ENCODE results near the gene CCDC13.

CCDC13 gene

DNA sequence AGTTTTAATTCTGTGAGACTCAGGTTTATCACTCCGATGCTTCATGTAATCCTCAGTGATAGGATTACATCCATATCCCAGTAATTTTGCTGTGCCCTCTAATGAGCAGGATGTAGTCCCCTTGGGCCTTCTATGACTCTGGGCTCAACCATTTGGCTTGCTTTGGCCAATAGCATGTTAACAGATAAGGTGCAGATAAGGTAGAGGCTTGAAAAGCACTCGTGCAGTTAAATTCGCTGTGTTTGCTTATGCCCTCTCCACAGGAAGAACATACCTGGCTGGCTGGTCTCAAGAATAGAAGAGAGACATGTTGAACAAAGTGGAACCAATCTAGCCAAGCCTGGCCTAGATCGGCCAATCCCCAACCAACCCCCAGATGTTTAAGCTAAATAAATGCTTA lies 20.1 kb downstream of the CCDC13 start:
- no peak for DNase-seq (ENCODE audit: low spot score)

DNA sequence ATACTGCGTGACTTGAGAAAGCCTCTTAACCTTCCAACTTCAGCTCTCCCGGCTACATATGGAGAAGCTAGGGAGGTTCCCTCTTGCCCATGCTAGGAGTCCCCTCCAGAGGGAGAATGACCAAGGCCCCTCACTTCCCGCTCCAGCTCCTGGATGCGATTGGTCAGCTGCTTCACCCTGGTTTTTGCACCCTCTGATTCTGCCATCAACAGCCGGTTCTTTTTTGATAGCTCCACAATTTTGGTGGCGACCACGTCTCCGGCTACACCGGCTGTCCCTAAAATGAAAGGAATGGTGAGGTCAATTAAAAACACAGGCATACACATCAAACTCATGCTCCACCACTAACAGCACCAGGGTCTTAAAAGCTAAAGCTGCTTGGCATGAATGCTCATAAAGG lies 20.6 kb downstream of the CCDC13 start:
- DNase-seq (ENCODE audit: low spot score), result no peak

DNA sequence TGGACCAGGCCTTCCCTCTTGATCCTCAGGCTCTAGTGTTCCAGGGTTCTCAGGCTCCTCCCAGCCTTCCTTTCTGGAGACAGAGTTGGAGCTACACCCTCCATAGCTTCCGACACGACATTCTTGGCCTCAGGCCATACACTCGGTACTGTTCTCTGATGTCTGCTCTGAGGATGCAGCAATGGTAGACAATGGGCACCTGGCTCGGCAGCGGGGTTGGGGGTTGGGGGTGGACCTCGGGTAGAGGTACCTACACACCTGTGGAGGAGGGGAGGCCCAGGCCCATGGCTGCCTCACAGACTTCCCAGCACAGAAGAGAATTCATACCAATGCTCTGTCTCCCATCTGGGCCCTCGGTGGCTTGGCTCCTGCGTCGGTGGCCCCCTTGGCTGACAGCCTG lies 21.4 kb downstream of the CCDC13 start:
- no peak for DNase-seq (ENCODE audit: low spot score)

DNA sequence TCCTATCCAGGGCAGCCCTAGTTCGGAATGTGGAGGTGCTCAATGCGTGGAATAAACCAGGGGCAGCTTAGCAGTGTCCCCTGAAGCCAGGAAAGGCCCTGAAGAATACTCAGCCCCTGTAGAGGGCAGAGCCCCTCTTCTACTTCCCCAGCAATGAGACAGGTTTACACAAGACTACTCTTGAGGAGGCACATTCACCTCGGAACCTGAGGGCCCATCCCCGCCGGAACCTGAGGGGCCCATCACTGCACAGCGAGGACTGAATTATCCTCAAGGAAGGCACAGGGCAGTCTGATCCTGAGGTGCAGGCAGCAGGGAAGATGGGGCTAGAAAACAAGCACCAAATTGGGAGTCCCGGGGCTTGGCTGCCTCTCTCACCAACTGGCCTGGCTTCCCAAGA lies 22.2 kb downstream of the CCDC13 start:
- no peak for DNase-seq (ENCODE audit: low spot score)

DNA sequence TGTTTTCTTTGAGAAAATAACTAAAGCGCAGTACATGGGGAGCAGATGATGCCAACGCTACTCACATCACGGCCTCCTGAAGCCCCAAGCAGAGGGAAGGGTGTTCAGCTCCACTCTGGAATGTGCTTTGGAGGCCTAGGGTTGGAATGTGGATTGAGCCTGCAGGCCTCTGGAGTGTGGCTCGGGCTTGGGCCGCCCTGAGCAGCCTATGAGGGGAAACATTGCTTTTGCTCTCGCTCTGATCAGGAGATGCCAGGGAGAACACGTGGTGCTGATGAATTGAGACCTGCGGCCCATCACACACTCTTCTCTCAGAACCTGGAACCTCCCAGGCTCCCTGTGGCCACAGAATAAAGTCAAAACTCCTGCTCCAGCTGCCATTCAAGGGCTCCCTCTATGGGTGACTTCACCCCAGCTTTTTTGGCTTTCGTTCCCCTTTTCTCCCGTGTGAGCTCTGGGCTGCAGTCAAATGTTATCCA lies 23.3 kb downstream of the CCDC13 start:
- peak; percentile 12 for DNase-seq (ENCODE audit: low spot score)

DNA sequence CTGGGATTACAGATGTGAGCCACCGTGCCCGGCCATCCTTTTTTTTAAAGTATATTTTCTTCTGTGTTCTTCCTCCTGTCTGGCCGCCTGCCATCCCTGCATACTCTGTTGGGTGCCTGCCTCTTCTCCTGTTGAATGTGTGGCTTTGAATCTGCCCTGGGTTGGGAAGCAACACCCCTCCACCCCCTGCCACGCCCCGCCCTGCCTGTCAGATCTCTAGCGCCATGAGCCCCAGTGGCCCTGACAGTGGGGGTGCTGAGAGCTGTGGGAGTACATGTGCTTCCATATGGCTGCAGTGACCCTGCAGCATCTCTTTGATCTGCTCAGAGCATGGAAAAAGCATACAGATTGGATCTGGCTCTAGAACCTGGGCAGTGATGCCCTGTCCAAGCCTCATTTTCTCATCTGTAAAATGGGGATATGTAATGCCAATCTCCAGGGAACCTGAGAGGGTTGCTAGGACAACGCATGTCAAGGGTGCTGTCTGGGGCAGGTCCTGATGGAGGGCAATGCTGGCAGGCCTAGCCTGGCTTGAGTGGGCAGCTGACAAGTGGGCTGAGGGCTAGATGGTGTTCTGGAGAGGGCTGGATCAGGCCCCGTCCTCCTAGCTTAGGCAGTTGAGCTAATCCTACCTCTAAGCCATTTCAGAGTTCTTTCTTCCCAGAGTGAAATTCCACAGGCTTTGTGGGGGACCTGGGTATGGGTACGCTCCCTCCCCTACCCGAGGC lies 23.9 kb downstream of the CCDC13 start:
- DNase-seq (ENCODE audit: low spot score), result no peak

DNA sequence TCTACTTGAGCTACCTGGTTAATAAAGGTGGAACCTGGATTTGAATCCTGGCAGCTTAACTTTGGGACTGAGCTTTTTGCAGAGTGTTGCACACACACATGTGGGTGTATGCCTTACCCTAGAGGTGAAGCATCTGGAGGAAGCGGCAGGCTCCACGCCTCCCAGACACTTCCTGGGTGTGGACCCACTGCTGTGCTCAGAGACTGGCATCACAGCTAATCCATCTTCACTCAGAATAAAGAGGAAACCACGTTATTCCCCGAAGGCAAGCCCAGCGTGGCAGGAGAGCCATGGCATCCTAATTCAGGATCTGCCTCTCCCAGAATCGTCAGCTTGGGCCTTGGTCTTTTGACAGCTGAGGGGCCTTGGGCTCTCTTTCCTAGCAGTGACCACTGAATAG lies 25.5 kb downstream of the CCDC13 start:
- DNase-seq (ENCODE audit: low spot score), result no peak

DNA sequence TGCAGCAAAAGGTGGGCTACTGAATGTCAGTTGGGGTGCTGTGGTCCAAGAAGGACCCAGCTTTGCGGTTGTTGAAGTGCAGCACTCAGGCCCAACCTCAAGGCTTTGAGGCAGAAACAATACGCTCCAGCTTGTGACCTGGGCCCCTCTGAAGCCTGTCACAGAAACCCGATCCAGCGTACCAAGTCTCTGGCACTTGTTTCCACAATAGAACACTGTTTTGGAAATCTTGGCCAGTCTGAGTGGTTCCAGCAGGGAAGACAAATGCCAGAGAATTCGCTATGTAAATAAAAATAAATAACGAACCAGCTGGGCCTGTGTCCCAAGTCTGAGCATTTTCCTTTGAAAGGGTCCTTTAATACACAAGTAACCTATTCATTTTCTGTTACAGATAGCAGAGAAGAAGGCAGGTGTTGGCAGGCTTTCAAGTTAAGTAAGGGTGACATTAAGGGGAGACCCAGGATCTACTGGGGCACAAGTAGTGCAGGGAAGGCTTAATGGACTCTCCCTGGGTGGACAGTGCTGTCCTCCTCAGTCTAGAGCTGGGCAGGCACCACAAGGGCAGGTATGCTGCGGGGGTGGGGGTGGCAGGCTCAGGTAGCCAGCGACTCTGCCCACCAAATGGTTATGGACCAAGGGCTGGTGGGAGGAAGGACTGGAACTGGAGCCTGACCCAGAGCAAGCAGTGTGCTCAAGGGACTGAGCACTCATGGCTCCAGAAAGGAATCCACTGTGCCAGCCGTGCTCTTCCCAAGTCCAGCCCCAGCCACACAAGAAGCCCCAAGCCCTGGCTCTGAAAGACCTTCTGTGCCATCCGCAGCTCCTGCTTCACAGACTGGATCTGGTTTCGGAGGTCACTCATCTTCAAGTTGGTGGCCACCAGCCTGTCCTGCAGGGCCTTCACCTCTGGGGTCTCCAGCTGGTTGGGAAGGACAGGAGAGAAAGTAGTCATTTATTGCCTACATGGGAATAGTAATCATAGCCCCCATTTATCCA lies 26.3 kb downstream of the CCDC13 start:
- no peak for DNase-seq (ENCODE audit: low spot score)

DNA sequence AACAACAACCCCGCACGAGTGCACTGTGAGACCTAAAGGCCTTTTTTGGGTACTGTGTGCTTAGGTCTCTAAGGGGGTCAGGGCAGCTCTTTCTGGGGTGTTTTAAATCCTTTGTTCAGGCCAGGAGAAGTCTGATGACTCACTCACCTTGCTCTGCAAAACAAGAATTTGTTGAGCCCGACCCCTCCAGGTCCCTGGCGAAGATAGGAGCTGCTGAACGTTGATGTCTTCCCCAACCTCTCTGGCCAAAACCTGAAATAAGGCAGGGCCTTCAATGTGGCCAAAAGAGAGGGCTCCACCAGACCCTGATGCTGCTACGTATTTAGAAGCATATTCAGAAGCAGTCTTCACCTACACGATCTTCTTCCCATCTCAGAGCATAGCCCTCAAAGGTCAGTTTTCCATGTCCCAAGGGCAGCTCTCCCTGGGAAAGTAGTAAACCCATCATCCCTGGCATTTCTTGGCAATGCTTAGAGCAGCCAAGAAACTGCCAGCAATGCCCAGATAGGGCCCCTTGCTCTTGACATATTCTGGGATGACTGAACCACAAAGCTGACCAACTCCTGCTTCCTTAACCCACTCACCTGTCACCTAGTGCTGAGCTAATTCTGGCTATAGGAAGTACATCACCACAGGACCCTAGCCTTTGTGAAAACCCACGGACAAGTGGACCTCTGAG lies 27.1 kb downstream of the CCDC13 start:
- DNase-seq (ENCODE audit: low spot score), result no peak

DNA sequence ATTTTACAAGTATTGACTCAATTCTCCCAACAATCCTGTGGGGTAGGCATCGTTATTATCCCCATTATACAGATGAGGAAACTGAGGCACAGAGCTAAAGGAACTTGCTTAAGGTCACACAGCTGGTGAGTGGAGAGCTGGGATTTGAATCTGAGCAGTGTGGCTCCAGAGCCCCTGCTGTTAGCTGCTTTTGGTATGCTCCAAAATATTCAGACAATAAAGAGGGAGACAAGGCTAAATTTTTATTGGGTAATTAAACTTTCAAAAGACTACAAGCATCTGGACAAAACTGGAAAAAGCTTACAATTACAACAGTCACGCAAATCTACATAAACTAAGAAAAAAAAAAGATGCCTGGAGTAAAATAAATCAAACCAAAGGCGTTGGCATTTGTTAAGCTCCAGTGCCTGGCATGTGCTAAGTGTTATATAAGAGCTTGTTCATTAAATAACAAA lies 27.7 kb downstream of the CCDC13 start:
- DNase-seq (ENCODE audit: low spot score), result no peak

DNA sequence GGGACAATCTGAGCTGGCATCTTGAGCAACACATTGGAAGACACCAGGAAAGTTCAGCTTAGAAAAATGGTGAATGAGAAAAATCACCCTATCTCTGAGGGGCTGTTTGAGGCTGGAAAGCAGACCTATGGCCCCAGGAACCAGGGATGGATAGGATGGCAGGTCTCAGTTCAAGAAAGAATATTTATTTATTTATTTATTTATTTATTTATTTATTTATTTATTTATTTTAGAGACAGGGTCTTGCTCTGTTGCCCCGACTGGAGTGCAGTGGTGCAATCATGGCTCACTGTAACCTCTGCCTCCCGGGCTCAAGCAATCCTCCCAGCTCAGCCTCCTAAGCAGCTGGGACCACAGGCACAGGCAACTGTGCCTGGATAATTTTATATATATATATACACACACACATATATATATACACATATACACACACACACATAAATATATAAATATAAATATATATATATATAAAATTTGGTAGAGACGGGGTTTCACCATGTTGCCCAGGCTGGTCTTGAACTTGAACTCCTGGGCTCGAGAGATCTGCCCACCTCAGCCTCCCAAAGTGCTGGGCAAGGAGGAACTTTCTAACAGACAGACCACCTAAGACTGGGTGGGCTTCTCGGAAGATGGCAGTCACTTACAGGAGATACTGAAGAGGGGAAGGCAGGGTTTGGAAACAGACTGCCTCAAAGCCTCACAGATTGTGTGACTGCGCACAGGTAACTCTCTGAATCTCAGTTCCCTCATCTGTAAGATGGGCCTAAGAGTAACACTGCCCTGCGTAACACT lies 29.7 kb downstream of the CCDC13 start:
- no peak for DNase-seq (ENCODE audit: low spot score)

DNA sequence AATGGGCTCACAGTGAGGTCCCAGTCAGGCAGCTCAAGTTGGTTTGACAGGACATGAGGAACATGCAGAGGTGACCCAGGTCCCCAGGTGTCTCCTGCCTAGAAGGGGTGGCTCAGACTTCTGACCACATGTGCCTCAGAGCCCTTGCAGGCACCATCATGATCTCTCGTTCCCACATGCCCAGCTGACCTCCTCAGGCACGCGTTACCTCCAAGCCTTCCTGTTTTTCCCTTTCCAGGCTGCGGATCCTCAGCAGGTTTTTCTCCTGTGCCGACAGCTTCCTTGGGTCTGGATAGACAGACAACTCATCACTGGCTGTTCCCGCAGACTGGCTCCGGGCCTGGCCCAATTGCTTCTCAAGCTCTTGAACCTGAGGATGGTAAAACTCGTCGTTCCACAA lies 30.4 kb downstream of the CCDC13 start:
- no peak for DNase-seq (ENCODE audit: low spot score)

DNA sequence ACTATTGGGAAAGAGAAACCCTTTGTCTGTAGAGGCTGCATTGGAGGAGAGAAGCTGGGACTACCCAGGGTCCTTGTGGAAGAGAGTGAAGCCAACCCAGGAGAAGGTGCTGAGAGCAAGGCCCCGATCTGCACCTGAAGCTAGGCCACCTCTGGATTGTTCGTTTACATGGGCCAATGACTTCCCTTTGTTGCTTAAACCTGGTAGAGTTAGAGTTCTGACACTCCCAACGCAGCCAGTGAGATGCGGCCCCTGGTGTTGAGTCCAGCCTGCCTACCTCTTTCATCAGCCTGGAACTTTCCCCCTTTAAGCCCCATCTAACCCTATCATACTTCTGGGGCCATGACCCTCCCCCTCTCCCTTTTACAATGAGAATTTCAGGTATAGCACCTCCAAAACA lies 30.8 kb downstream of the CCDC13 start:
- DNase-seq (ENCODE audit: low spot score), result no peak

DNA sequence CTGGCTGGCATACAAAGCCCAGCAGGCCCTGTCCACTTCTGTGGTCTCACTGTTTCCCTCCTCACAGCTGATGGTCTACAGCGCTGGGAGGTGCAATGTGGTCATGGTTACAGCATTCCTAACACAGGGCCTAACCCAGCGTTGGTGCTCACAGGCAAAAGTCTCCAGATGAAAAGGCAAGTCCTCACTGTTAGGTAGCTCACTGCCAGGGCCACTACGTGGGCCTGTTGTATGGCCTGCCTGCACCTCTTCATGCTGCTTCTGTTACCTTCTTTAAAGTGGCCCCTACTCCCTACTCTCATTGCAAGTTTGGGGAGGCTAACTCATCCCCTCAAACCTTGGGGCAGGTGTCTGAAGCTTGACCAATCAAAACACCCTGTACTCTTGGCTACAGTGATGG lies 31.3 kb downstream of the CCDC13 start:
- no peak for DNase-seq (ENCODE audit: low spot score)

DNA sequence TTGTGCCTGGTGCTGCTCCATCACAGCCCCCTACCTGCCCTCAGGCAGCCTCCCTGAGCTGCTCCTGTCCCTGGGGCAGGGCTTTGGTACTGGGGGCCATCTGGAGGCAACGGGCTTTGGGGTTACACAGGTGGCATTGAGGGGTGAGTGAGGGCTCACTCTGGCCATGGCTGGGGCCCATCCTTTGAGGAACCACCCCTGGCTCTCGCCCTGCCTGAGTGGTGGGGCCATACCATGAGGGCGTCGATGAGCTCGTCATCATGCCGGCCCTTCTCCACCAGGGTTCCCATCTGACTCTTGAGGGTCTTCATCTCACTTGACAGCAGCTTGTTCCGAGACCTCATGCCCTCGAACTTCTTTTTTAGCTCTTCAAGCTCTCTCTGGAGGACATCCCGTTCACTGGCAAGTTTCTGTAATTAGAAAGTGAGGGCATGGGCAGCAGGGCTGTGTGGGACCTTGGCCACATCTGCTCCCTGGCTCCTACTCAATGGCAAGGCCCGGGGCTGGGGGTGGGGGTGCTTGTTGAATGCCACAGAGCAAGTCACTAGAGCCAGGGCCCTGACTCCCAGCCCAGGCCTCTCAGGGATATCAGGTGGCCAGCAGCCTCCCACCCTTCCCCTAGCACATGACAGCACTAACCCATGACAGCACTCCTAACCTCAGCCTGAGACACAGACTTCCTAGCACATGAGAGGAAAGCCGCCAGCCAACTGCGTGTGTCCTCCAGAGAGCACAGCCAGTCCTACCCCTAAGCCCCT lies 33.5 kb downstream of the CCDC13 start:
- no peak for DNase-seq (ENCODE audit: low spot score)

DNA sequence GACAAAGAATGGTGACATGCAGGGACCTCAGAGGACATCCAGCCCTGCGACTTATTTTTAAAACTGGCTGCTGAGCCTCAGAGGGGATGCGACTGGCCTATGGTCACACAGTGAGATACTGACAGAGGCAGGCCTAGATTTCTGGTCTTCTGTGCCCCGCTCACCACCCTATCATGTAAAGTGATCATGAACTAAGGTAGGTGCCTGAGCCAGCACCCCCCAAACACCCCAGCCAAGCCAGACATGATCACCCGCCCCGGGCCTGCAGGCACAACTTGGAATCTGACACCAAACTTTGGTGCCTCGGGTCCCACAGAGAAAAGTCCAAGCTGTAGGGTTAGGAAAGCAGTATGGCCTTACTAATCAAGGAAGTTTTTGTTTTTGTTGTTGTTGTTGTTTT lies 36.5 kb downstream of the CCDC13 start:
- no peak for DNase-seq (ENCODE audit: low spot score)

DNA sequence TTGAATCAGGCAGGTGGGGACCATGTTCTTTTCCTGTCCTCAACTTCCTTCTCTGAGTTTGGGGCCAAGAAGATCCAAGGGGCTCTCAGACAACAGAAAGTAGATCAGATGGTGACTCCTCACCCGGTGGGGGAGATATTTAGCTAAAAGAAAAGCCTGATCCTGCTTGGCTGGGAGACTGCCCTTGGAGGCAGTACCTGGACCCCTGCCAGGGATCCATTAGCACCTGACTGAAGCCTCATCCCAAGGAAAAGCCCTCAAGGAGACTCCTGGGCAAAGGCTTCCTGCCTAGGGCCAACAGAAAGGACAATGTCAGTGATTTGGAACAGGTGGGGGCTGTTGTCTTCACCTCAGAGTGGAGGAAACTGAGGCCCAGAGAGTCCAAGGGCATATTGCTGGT lies 37.0 kb downstream of the CCDC13 start:
- no peak for DNase-seq (ENCODE audit: low spot score)

DNA sequence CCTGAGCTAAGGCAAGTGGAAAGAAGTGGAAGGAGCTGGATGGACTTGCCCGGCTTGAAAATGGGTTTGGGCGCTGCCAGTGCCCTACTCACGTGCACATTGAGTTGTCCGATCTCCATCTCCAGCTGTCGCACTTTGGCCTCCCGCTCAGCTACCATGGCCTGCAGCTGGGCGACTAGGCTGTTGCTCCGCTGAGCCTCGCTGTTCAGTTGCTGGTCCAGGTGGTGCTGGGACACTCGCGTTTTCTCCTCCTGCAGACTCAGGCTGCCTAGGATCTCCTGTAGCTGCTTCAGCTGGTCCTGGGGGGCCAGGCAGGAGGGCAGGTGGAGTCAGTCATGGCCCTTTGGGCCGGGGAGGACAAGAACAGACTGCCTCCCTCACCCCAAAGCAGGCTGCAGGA lies 37.4 kb downstream of the CCDC13 start:
- no peak for DNase-seq (ENCODE audit: low spot score)

DNA sequence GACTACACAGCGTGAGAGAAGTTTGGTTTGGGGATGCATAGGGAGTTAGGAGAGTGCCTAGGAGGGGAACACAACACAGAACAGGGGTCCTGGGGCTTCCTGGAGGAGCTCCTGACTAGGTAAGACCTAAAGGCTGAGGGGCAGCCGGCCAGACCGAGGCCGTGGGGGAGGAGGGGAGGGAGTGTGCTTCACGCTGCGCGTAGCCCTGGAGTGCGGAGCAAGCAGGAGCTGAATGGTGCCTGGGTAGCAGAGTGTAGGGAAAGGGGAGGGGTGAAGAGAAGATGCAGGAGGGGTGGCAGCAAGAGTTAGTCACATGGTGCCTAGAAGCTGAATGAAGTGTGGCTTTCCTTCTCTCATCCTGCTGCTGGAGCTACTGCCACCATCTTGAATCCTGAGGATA lies 38.0 kb downstream of the CCDC13 start:
- no peak for DNase-seq (ENCODE audit: low spot score)

DNA sequence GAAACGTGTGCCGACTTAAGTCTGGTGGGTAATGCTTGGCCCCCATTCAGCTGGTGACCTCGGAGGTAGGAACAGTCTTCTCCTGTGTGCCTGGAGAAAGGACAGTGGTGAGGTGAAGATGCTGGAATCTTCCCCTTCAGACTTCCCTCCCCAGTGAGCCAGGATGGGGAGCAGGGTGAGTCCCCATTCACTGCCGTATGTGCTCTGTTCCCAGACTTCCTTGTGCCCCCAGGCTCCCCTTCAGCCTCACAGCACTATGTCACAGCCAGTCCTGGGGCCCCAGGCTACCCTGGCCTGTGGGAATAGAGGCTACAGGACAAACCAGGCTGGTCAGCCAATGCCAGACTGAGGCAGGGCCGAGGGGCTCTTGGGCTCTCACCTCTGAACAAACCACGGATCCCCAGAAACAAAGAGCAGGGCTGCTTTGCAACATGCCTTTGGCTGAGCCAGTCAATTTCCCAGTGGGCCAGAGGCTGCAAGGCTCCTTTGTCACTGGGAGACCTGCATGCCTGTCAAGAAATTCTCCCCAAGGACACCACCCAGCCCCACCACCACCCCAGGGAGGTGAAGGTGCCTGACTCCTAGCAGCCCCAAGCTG lies 38.7 kb downstream of the CCDC13 start:
- no peak for DNase-seq (ENCODE audit: low spot score)

Data from hematopoietic multipotent progenitor cell treated with erythropoietin and hydrocortisone succinate and interleukin-3 and kit ligand, for 15 days (in vitro differentiated cells).